HG03159 (cell line): Measurements from ENCODE around the gene ZNF23.

Experiments
- ATAC-seq: cut with Tn5 transposase; IDR thresholded peaks from one replicate; pipeline ENCODE4 v1.9.1; 2021; ENCODE audit warnings: mild to moderate bottlenecking, moderate library complexity; ENCODE audit not compliant: unreplicated experiment

ZNF23 gene

GRCh38 chr16:71428883-71429282 is 33.2 kb downstream of the ZNF23 start:
- ATAC-seq: no peak

GRCh38 chr16:71428385-71428784 is 33.7 kb downstream of the ZNF23 start:
- ATAC-seq: no peak

GRCh38 chr16:71426880-71427615 is 35.0 kb downstream of the ZNF23 start:
- no peak for ATAC-seq

- no peak for ATAC-seq
Measured at GRCh38 chr16:71426069-71426879, 35.8 kb downstream of the ZNF23 start.

- ATAC-seq: no peak
Measured at GRCh38 chr16:71425746-71426068, 36.3 kb downstream of the ZNF23 start.

GRCh38 chr16:71424626-71425025 is 37.4 kb downstream of the ZNF23 start:
- no peak for ATAC-seq

- no peak for ATAC-seq
Measured at GRCh38 chr16:71423865-71424264, 38.2 kb downstream of the ZNF23 start.

GRCh38 chr16:71423016-71423415 is 39.0 kb downstream of the ZNF23 start:
- ATAC-seq: no peak

GRCh38 chr16:71421911-71422310 is 40.1 kb downstream of the ZNF23 start:
- no peak for ATAC-seq

- no peak for ATAC-seq
Measured at GRCh38 chr16:71414038-71414437, 48.0 kb downstream of the ZNF23 start.

- no peak for ATAC-seq
Measured at GRCh38 chr16:71413341-71413740, 48.7 kb downstream of the ZNF23 start.

- ATAC-seq: no peak
Measured at GRCh38 chr16:71412270-71413160, 49.5 kb downstream of the ZNF23 start.

GRCh38 chr16:71410146-71410545 is 51.9 kb downstream of the ZNF23 start:
- no peak for ATAC-seq

- ATAC-seq: no peak
Measured at GRCh38 chr16:71409011-71409775, 52.9 kb downstream of the ZNF23 start.

- ATAC-seq: no peak
Measured at GRCh38 chr16:71408536-71408935, 53.5 kb downstream of the ZNF23 start.

- ATAC-seq: no peak
Measured at GRCh38 chr16:71407731-71408130, 54.3 kb downstream of the ZNF23 start.

- ATAC-seq: no peak
Measured at GRCh38 chr16:71406724-71407123, 55.3 kb downstream of the ZNF23 start.

- ATAC-seq: no peak
Measured at GRCh38 chr16:71406316-71406715, 55.7 kb downstream of the ZNF23 start.

- no peak for ATAC-seq
Measured at GRCh38 chr16:71404364-71404763, 57.7 kb downstream of the ZNF23 start.

- no peak for ATAC-seq
Measured at GRCh38 chr16:71402674-71403073, 59.4 kb downstream of the ZNF23 start.

- ATAC-seq: no peak
Measured at GRCh38 chr16:71402007-71402406, 60.0 kb downstream of the ZNF23 start.
